ENCODE data around the gene KLHL29. TPM values are rescaled to one million over a fixed set of nuclear protein-coding genes. Genes with fewer than 3 reads are reported as not detected.

Gene KLHL29
- total and polyA plus RNA-seq, 2 donors (not counting 3 experiments of a cell fraction or from before 2014, with no cell fraction given), result 4.6 to 12.7 TPM

DNA sequence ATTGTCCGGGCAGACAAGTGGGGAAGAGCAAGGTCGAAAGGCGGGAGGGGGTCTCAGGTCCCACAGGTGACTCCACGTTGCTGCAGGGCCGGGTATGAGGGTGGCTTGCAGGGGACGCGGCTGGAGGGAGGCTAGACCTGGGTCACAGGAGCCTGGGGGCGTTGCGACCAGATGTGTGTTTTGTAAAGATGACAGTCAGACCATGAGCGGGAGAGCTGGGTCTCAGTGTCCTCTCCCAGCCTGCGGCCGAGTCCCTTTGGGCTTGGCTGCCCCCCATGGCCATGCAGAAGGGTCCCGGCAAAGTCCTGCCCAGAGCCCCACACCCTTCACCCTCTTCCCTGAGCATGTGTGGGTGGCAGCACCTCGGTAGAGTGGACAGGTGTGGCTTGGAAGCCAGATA, 302.7 kb downstream of the KLHL29 start:
- no peak overlapping the region for H2AFZ ChIP-seq (ENCODE audit: low read depth, low read length)
- H3K27me3 ChIP-seq (ENCODE audit: control insufficient read depth in 2 of 2, insufficient read depth in 2 of 2, low read length in 2 of 2), result no peaks in the 10 kb centered on the region
- no peak overlapping the region for H3K27ac ChIP-seq (ENCODE audit: insufficient read depth, low read depth, low read length)
- no peaks in the 10 kb centered on the region for H3K9me1 ChIP-seq (replicated peaks; ENCODE audit: control insufficient read depth, extremely low read depth, insufficient read depth, low read length)
- DNase-seq (ENCODE audit: low read depth, low spot score) (no peak), FAIRE-seq (no peak)
- no peaks in the 10 kb centered on the region for H3K9me3 ChIP-seq (replicated peaks; ENCODE audit: control insufficient read depth, insufficient read depth, low read length)
- no peaks in the 10 kb centered on the region for H3K79me2 ChIP-seq (ENCODE audit: control insufficient read depth, insufficient read depth, low read length)
- ChIA-PET CTCF (no interaction called here), POLR2A (no interaction called here)
- no peaks in the 10 kb centered on the region for H3K4me1 ChIP-seq (ENCODE audit: control insufficient read depth, extremely low read depth, insufficient read depth, low read length)
- TF ChIP-seq POLR2AphosphoS5 (IDR thresholded peaks at IDR 0.05; ENCODE audit: insufficient read depth, low read depth, low read length) (no peak), EZH2 (IDR thresholded peaks at IDR 0.05; ENCODE audit: borderline replicate concordance, low read depth, low read length, severe bottlenecking) (no peak), JUN (IDR thresholded peaks at IDR 0.05; ENCODE audit: borderline replicate concordance, insufficient read depth, insufficient read length, low read depth) (no peak), POLR2A (IDR thresholded peaks at IDR 0.05; ENCODE audit: low read depth, low read length) (no peak), MYC (IDR thresholded peaks at IDR 0.05; ENCODE audit: low read depth, low read length) (no peak), FOS (IDR thresholded peaks at IDR 0.05; ENCODE audit: borderline replicate concordance, insufficient read depth, low read length) (no peak), GATA2 (IDR thresholded peaks at IDR 0.05; ENCODE audit: insufficient read depth, insufficient read length, low read depth, low read length) (no peak)
- TF ChIP-seq, protein P1, sequence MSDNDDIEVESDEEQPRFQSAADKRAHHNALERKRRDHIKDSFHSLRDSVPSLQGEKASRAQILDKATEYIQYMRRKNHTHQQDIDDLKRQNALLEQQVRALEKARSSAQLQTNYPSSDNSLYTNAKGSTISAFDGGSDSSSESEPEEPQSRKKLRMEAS (IDR thresholded peaks at IDR 0.05; ENCODE audit: insufficient read depth, insufficient read length), result no peak
- TF ChIP-seq, protein P2, sequence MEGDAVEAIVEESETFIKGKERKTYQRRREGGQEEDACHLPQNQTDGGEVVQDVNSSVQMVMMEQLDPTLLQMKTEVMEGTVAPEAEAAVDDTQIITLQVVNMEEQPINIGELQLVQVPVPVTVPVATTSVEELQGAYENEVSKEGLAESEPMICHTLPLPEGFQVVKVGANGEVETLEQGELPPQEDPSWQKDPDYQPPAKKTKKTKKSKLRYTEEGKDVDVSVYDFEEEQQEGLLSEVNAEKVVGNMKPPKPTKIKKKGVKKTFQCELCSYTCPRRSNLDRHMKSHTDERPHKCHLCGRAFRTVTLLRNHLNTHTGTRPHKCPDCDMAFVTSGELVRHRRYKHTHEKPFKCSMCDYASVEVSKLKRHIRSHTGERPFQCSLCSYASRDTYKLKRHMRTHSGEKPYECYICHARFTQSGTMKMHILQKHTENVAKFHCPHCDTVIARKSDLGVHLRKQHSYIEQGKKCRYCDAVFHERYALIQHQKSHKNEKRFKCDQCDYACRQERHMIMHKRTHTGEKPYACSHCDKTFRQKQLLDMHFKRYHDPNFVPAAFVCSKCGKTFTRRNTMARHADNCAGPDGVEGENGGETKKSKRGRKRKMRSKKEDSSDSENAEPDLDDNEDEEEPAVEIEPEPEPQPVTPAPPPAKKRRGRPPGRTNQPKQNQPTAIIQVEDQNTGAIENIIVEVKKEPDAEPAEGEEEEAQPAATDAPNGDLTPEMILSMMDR (IDR thresholded peaks at IDR 0.05; ENCODE audit: extremely low read depth in 1 of 2, insufficient read depth in 1 of 2, low read depth in 1 of 2, low read length in 2 of 2), result no peak
- no peak overlapping the region for H3K4me2 ChIP-seq (ENCODE audit: insufficient read depth, low read length)
- H3K9ac ChIP-seq (replicated peaks; ENCODE audit: extremely low read depth, insufficient read depth, low read length), result no peak overlapping the region
- no TSS peak for BruUV-seq (replicated peaks)
- no peaks in the 10 kb centered on the region for H3K36me3 ChIP-seq (ENCODE audit: control insufficient read depth in 2 of 2, extremely low read depth in 1 of 2, insufficient read depth in 2 of 2, low read length in 2 of 2)
- intact Hi-C loops (cut with micrococcal nuclease) (no loop called here), dilution Hi-C loops (cut with MboI; ENCODE audit: extremely low pct_ligation_motif_present, low sequenced_read_pairs) (no loop called here)
- H3K4me3 ChIP-seq (replicated peaks in 1 of 3; ENCODE audit: insufficient read depth in 1 of 3, low read depth in 1 of 3, low read length in 3 of 3), result no peak overlapping the region
- no peaks in the 10 kb centered on the region for H4K20me1 ChIP-seq (replicated peaks; ENCODE audit: control insufficient read depth, extremely low read depth, insufficient read depth, low read length)

Measured in endothelial cell of umbilical vein (primary cell).